T-helper 1 cell treated with Interleukin-12 subunit alpha and Interleukin-12 subunit beta and Interleukin-4 antibody, amounts not matched to agents 30 μg/mL and 1 μg/mL, for 36 hours (primary cell): ENCODE measurements around the gene DOCK1.
"Not testable (repeated sequence)": the region's sequence is repeated elsewhere in the genome, so short reads cannot be mapped to it uniquely, and the experiment has no call there.

Experiments used
- H3K27ac Mint-ChIP-seq: one replicate; pipeline ENCODE4 v1.8.0; 2021; ENCODE audit warnings: mild to moderate bottlenecking, mixed read lengths
- H3K27me3 Mint-ChIP-seq: one replicate; pipeline ENCODE4 v1.8.0; 2021; ENCODE audit warnings: low read depth, mixed read lengths
- H3K36me3 Mint-ChIP-seq: one replicate; pipeline ENCODE4 v1.8.0; 2021; ENCODE audit warnings: low read depth, mixed read lengths
- H3K4me1 Mint-ChIP-seq: one replicate; pipeline ENCODE4 v1.8.0; 2021; ENCODE audit warnings: low read depth, mixed read lengths
- H3K4me3 Mint-ChIP-seq: one replicate; pipeline ENCODE4 v1.8.0; 2021; ENCODE audit warnings: mild to moderate bottlenecking, moderate library complexity, mixed read lengths
- H3K9me3 Mint-ChIP-seq: one replicate; pipeline ENCODE4 v1.8.0; 2021; ENCODE audit warnings: mixed read lengths

The DOCK1 gene

DNA sequence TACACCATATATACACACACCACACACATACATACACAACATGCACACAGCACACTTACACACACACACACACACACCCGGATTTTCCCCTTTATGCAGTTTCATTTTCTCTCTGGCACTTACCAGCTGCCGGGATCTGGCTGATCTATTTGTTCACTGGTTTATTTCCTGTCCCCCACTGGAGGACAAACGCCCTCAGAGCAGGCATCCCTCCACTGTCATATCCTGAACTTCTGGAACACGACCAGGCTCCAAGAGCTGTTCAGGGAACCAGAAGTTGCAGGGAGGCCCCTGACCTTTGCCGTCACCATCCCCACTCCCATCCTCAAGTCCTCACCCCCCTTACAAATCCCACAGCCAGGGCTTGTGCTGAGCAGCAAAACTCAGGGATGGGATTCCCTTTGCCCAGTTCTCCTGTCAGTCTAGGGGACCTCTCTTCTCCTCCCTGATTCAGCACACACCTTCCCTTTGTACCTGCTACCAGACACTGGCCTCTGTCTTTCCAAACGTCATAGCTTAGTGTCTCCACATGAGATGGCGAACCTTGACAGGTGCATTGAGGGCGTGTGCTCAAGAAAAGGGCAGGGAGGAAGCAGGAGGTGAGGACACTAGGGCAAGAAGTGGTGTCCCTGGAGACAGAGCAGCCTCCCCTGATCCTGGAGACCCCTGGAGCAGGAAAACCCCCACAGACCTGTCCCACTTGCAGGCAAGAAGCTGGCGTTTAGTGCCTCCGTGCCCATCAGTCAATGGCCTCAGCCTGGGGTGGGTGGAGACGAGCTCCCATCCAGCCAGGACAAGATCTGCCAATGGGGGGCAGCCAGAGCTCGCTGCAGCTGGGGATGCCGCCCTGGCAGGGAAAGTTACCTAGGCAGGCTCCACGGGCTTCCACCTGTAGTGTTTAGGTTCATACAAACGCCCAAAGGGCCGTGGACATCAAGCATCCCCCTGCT lies 12.7 kb upstream of the DOCK1 start:
- no peaks in the 10 kb centered on the region for H3K36me3 Mint-ChIP-seq
- H3K4me1 Mint-ChIP-seq, result no peaks in the 10 kb centered on the region
- no peaks in the 10 kb centered on the region for H3K27me3 Mint-ChIP-seq
- H3K9me3 Mint-ChIP-seq, result peaks cover 9% of the 10 kb centered on the region
- no peak overlapping the region for H3K27ac Mint-ChIP-seq
- H3K4me3 Mint-ChIP-seq, result no peak overlapping the region

DNA sequence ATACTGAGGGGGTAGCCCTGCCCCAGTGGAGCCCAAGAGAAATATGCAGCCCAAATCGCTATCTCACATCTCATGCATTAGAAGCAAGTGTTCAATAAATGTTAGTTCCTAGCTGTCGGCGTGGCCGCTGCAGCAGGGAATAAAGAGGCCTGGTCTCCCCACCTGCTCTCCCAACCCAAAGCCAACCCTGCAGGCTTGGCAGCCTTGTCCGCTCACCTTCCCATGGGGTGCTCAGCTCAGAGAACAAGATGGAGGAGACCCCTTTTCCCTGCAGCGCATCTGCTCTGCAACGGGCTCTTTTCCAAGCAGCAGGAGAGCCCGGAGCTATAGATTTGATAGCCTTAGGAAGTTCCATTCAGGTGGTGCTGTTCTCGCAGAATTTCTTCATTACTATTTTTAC lies 12.0 kb upstream of the DOCK1 start:
- Mint-ChIP-seq H3K9me3 (peaks cover 9% of the 10 kb centered on the region), H3K4me1 (no peaks in the 10 kb centered on the region), H3K36me3 (no peaks in the 10 kb centered on the region), H3K27me3 (no peaks in the 10 kb centered on the region), H3K4me3 (no peak overlapping the region), H3K27ac (no peak overlapping the region)

DNA sequence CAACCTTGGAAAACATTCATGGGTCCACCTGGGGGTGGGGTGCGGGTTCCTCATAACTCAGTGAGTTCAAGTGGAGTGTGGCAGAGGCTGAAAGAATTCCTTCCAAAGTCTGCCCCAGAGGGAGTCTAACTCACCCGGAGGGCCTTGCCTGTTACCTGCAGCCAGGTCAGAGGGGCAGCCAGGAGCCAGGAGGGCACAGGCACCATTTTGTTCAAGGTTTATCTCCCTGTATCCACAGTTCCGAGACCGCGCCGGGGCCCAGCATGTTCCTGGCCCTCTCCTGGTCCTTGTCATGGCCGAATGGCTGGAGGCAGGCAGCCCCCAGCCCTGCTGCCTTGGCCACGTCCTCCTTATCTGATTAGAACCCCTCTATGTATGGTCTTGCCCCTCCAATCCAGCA lies 11.4 kb upstream of the DOCK1 start:
- no peak overlapping the region for H3K27ac Mint-ChIP-seq
- no peaks in the 10 kb centered on the region for H3K4me1 Mint-ChIP-seq
- no peaks in the 10 kb centered on the region for H3K36me3 Mint-ChIP-seq
- peaks cover 13% of the 10 kb centered on the region for H3K9me3 Mint-ChIP-seq
- no peaks in the 10 kb centered on the region for H3K27me3 Mint-ChIP-seq
- no peak overlapping the region for H3K4me3 Mint-ChIP-seq

DNA sequence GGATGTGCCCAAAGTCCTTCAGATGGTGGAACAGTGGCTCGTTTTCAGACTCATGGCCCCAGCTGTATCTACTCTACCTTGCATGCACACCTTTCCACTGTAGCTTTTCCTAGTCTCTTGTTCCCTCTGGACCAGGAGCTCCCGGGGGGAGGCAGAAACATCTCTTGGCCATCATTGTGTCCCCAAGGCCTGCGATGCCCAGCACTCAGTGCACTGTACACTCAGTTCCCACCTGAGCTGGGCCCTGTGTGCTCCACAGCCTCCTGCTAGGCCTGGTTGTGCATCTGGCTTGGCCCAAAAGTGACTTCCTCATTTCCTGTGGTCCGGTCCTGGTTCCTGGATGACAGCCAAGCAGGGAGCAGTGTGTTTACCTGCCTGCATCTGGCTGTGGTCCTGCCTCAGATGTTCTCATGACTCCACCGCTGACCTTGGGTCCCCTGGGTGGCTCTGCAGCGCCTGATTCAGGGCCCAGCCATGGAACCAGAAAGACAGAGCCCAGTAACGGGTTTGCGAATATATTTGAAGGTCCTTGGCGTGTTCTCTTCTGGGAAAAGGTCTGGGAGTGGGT lies 9.9 kb upstream of the DOCK1 start:
- H3K9me3 Mint-ChIP-seq, result peaks cover 18% of the 10 kb centered on the region
- no peaks in the 10 kb centered on the region for H3K4me1 Mint-ChIP-seq
- no peak overlapping the region for H3K27ac Mint-ChIP-seq
- H3K4me3 Mint-ChIP-seq, result no peak overlapping the region
- H3K27me3 Mint-ChIP-seq, result no peaks in the 10 kb centered on the region
- no peaks in the 10 kb centered on the region for H3K36me3 Mint-ChIP-seq

DNA sequence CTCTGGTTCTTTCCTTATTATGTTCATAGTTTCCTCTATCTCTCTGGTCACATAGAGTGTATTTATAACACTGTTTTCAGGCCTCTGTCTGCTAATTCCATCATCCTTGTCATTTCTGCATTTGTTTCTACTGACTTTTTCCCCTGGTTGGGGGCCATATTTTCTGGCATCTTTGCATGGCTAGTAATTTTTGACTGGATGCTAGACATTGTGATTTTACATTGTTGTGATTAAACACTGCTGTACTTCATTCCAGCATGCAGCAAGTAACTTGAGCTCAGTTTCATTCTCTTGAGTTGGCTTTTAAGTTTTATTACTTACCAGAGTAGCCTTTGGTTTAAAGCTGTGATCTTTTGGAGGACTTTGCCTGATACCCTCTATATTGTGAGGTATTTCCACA lies 6.8 kb upstream of the DOCK1 start:
- Mint-ChIP-seq H3K36me3 (no peaks in the 10 kb centered on the region), H3K9me3 (peaks cover 13% of the 10 kb centered on the region), H3K27me3 (peaks cover 2% of the 10 kb centered on the region), H3K4me1 (no peaks in the 10 kb centered on the region), H3K4me3 (no peak overlapping the region), H3K27ac (no peak overlapping the region)

DNA sequence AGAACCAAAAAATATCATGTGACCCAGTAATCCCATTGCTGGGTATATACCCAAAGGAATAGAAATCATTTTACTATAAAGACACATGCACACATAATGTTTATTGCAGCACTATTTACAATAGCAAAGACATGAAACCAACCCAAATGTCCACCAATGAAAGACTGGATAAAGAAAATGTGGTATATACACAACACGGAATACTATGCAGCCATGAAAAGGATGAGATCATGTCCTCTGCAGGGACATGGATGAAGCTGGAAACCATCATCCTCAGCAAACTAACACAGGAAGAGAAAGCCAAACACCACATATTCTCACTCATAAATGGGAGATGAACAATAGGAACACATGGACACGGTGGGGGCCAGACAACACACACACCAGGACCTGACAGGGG lies 5.7 kb upstream of the DOCK1 start:
- Mint-ChIP-seq H3K27me3 (peaks cover 11% of the 10 kb centered on the region), H3K9me3 (peaks cover 13% of the 10 kb centered on the region)
- H3K36me3 Mint-ChIP-seq, H3K27ac Mint-ChIP-seq, H3K4me3 Mint-ChIP-seq, H3K4me1 Mint-ChIP-seq: not testable (repeated sequence)

DNA sequence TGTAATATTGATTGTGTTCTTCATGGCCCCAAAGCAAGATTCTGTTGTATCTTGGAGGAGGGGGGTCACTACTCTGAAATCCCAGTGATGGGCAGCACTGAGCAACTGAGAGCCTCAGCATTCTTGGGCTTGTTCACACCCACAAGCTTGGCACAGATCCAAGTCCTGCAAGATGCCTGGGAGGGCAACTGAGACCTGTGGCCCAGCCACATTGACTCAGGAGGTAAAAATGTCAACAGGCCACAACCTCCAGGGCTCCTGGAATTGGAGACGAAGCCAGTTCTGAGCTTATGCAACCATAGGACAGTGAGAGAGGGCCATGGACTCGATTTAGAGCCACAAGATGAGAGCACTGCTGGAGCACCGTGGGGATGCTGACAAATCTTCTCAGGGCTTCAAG lies 3.1 kb upstream of the DOCK1 start:
- no peaks in the 10 kb centered on the region for H3K36me3 Mint-ChIP-seq
- no peak overlapping the region for H3K4me3 Mint-ChIP-seq

DNA sequence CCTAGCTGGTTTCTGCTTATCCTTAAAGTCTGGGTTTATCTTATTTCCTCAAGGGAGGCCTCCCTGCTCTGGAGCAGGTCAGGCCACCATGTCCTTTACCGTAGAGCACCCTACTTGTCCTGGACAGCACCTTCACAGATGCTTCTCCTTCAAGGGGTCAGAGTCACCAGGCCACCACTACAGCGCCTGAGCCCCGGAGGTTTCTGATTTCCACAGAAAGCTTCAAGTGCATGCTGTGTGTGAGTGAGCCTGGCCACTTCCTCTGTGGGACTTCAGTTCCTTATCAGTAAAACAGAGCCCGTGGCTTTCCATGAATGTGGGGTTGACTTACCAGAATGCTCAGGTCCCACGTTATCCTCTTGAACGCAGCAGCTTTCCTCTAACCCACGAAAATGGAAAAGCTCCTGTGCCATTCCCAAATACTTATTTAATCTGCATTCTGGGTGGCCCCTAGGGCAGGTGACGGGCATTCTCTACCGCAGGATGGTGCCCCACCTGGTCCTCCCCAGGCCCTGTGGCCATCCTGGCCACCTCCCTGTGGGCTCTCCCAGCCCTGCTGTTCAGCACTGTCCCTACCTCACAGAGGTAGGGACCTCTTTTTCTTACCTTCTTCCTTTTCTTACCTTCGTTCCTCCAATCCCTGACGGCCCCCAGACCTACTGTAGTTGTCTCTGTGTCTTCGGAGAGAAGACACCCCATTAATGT lies 1.4 kb upstream of the DOCK1 start:
- Mint-ChIP-seq H3K36me3 (no peaks in the 10 kb centered on the region), H3K27ac (no peak overlapping the region), H3K27me3 (peaks cover 20% of the 10 kb centered on the region), H3K9me3 (peaks cover 5% of the 10 kb centered on the region), H3K4me3 (no peak overlapping the region), H3K4me1 (no peaks in the 10 kb centered on the region)

More for the DNA sequence above, 3.1 kb upstream of the DOCK1 start:
- Mint-ChIP-seq H3K9me3 (peaks cover 10% of the 10 kb centered on the region), H3K4me1 (no peaks in the 10 kb centered on the region), H3K27ac (no peak overlapping the region), H3K27me3 (peaks cover 20% of the 10 kb centered on the region)

DNA sequence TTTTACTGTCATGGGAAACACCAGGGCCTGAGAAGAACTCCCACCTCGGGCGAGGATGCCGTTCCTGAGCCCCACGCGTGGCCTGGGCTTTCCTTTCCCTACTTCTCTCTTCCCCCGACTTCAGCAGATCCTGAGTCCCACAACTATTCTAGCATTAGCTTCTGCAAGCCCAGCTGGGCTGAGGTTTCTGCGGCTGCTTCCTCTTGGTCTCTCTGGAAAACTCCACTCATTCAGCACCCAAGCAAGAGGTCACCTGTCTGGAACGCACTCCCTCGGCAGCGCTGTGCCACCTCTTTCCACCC lies 761 bp upstream of the DOCK1 start:
- H3K27me3 Mint-ChIP-seq, result peaks cover 20% of the 10 kb centered on the region
- H3K4me1 Mint-ChIP-seq, result no peaks in the 10 kb centered on the region
- H3K27ac Mint-ChIP-seq, result no peak overlapping the region
- peaks cover 3% of the 10 kb centered on the region for H3K9me3 Mint-ChIP-seq
- H3K4me3 Mint-ChIP-seq, result no peak overlapping the region
- H3K36me3 Mint-ChIP-seq, result no peaks in the 10 kb centered on the region

DNA sequence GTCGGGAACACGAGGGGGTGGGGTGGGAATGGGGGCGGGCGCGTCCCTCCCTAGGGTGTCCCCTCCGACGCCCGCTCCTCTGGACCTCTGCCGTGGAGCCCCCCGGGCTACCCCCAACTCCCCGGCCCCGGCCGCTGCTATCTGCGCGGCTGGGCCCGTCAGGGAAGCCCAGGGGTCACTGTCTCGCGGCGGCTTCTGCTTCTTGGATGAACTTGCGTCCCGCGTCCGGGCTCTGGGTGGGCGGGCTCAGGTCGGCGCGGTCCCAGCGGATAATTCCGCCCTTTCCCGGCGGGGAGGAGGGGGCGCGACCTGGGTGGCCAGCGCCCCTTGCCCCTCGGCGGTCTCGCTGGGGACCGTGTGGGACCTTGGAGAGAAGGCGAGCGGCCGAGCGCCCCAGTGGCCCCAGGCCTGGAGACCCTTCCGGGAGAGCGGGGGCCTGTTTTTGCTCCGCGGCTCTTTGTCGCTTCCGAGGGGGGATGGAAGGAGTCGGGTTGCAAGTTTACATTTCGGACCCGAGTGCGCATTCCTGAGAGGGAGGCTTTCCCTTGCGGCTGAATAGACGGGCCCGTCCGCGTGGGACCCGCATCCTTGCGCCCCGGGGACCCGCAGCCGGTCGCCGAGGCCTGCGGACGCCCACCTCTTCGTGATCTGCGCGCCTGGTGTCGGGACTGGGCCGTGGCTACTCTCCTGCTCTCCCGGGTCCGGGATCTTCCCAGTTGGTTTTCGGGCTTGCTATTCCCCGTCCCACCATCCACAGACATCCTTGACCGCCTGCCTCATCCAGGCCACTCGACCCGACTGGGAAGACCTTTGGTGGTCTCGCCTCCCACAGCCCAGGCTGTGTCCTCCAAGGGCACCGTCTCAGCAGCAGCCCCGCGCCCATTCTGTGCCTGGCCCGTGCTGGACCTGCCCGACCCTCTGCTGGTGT lies 812 bp downstream of the DOCK1 start:
- H3K27ac Mint-ChIP-seq, result no peak overlapping the region
- no peaks in the 10 kb centered on the region for H3K4me1 Mint-ChIP-seq
- H3K27me3 Mint-ChIP-seq, result peaks cover 20% of the 10 kb centered on the region
- H3K4me3 Mint-ChIP-seq, result peak overlapping the region; percentile 31
- no peaks in the 10 kb centered on the region for H3K36me3 Mint-ChIP-seq
- no peaks in the 10 kb centered on the region for H3K9me3 Mint-ChIP-seq

DNA sequence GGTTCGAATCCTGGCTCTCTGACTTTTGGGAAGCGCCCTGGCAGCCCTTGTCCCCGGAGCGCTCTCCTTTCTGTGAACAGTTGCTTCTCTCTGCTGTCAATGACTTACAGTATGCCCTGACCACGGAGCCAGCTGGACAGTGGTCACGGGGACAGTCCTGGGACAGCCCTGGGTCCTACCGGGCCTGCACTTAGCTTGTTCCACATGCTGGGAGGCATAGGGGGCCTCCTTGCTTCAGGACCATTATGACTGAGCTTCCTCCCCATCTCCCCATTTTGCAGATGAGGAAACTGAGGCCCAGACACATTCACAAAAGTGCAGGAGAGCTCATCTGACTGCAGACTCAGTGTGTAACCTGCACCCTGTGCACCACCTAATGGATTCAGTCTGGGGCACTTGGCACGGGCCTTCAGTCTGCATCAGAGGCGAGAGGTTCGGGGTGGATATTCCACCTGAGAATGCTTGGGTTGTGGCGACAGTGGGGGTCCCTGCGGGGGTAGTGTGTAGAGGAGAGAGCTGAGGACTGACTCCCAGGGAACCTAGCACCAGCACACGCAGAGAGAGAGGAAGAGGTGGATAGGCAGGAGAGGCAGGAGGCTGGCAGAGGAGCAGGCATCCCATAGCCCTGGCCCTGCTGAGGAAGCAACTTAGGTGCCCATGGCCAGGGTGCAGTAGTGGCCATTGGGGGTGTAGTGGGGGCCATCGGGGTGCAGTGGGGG lies 1.6 kb downstream of the DOCK1 start:
- no peak overlapping the region for H3K27ac Mint-ChIP-seq
- peak overlapping the region; percentile 31 for H3K4me3 Mint-ChIP-seq
- no peaks in the 10 kb centered on the region for H3K4me1 Mint-ChIP-seq
- peaks cover 20% of the 10 kb centered on the region for H3K27me3 Mint-ChIP-seq
- H3K36me3 Mint-ChIP-seq, result no peaks in the 10 kb centered on the region
- no peaks in the 10 kb centered on the region for H3K9me3 Mint-ChIP-seq

DNA sequence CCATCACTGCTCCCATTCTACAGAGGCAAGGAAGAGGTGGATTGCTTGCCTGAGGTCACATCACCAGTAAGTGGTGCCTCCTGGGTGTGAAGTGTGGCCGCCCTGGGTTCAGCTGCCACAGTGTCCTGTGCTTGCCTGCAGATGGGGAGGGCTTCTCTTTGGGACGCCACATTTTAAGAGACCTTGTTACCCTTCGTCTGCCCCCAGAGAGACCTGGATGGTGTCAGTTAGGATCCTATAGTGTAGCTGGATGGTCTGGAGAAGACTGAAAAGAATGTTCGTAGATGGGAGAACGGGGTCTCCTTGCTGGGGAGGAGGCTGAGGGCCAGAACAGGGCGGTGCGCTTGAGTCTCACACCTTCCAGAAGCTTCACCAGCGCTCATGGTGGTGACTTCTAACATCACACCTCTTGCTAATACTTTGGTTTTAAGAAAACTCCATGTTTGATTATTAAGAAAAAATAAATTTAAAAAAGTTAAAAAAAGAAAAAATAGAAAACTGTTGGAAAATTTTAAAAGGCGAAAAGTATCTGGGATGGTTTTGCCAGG lies 2.3 kb downstream of the DOCK1 start:
- Mint-ChIP-seq H3K9me3 (no peaks in the 10 kb centered on the region), H3K36me3 (no peaks in the 10 kb centered on the region), H3K4me3 (no peak overlapping the region), H3K27ac (no peak overlapping the region), H3K4me1 (no peaks in the 10 kb centered on the region), H3K27me3 (peaks cover 20% of the 10 kb centered on the region)

DNA sequence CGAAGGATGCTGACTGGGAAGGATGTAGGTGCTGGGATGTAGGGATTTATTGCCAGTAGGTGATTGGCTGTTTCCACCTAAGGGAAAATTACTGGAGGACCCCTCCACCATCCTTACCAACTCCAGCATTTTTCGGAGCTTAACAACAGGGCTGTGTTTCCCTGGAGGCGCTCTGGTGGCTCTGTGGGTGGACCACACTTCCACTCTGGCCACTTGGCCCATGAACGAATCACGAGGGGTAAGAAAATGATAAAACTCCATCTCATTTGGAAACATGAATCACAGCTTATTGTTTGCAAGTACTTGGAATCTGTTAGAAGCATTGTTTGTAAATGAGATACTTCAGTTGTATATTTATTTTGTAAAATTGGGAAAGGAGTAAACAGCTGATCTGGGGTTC lies 3.0 kb downstream of the DOCK1 start:
- Mint-ChIP-seq H3K4me1 (no peaks in the 10 kb centered on the region), H3K4me3 (no peak overlapping the region), H3K9me3 (no peaks in the 10 kb centered on the region), H3K27ac (no peak overlapping the region), H3K36me3 (no peaks in the 10 kb centered on the region), H3K27me3 (peaks cover 20% of the 10 kb centered on the region)
